ENCODE results near the gene PPFIA3.
"Not testable (repeated sequence)": the region's sequence is repeated elsewhere in the genome, so short reads cannot be mapped to it uniquely, and the experiment has no call there.

Gene PPFIA3

GRCh38 chr19:49103331-49104085 is 15.8 kb upstream of the PPFIA3 start:
- no peak for DNase-seq

- DNase-seq, result no peak
Observed at GRCh38 chr19:49104229-49104864, 15.0 kb upstream of the PPFIA3 start.

- DNase-seq, result no peak
Observed at GRCh38 chr19:49106648-49107135, 12.7 kb upstream of the PPFIA3 start.

- DNase-seq, result no peak
Observed at GRCh38 chr19:49107625-49108459, 11.5 kb upstream of the PPFIA3 start.

- DNase-seq, result no peak
Observed at GRCh38 chr19:49109051-49109450, 10.3 kb upstream of the PPFIA3 start.

- no peak for DNase-seq
Observed at GRCh38 chr19:49109569-49110233, 9.6 kb upstream of the PPFIA3 start.

- DNase-seq, result no peak
Observed at GRCh38 chr19:49110567-49110966, 8.8 kb upstream of the PPFIA3 start.

- DNase-seq, result no peak
Observed at GRCh38 chr19:49111218-49111998, 7.9 kb upstream of the PPFIA3 start.

GRCh38 chr19:49113762-49114629 is 5.3 kb upstream of the PPFIA3 start, which contains the start of gene LIN7B:
Gene LIN7B, plus strand, starts transcription at chr19:49114370. Its CDS starts 35 bp downstream, at chr19:49114405.
- peak; percentile 64 for DNase-seq

- DNase-seq, result peak; percentile 59
Observed at GRCh38 chr19:49114630-49115363, 4.5 kb upstream of the PPFIA3 start.

GRCh38 chr19:49116544-49116943 is 2.8 kb upstream of the PPFIA3 start:
- DNase-seq, result no peak

GRCh38 chr19:49117677-49118564 is 1.4 kb upstream of the PPFIA3 start:
- DNase-seq, result no peak

- peak; percentile 94 for DNase-seq
Observed at GRCh38 chr19:49118565-49119410, 556 bp upstream of the PPFIA3 start, which contains the start of gene C19orf73. Gene C19orf73, minus strand, starts transcription at chr19:49119143. Its CDS starts 121 bp downstream, at chr19:49119022.

- DNase-seq, result no peak
Observed at GRCh38 chr19:49120325-49120683, 960 bp downstream of the PPFIA3 start.

GRCh38 chr19:49120868-49121267 is 1.5 kb downstream of the PPFIA3 start:
- DNase-seq, result no peak

- DNase-seq, result not testable (repeated sequence)
Observed at GRCh38 chr19:49121841-49122240, 2.5 kb downstream of the PPFIA3 start.

- DNase-seq, result not testable (repeated sequence)
Observed at GRCh38 chr19:49123285-49123684, 3.9 kb downstream of the PPFIA3 start.
